ENCODE measurements around the gene BTNL2. TPM values are rescaled to one million over a fixed set of nuclear protein-coding genes. Genes with fewer than 3 reads are reported as not detected.

The BTNL2 gene
- total RNA-seq, 4 donors from 2014 or later: 3.6 to 3.8 TPM; not detected in 2

- no peak overlapping the region for H3K4me3 ChIP-seq
- H3K9me3 ChIP-seq: no peaks in the 10 kb centered on the region
- H3K36me3 ChIP-seq: no peaks in the 10 kb centered on the region
- peak; percentile 78 to 92 (median 91) for DNase-seq
- H3K4me1 ChIP-seq: peaks cover 0 to 17% (median 3%) of the 10 kb centered on the region in 4 donors
- H3K27me3 ChIP-seq: no peaks in the 10 kb centered on the region
- no peak overlapping the region for H3K27ac ChIP-seq
- peak; percentile 89 to 95 (median 91) for TF ChIP-seq CTCF (IDR thresholded peaks at IDR 0.05)
- no peak for TF ChIP-seq POLR2A (IDR thresholded peaks at IDR 0.05)
Observed at GRCh38 chr6:32413427-32414047, 6.6 kb upstream of the BTNL2 start.

DNA sequence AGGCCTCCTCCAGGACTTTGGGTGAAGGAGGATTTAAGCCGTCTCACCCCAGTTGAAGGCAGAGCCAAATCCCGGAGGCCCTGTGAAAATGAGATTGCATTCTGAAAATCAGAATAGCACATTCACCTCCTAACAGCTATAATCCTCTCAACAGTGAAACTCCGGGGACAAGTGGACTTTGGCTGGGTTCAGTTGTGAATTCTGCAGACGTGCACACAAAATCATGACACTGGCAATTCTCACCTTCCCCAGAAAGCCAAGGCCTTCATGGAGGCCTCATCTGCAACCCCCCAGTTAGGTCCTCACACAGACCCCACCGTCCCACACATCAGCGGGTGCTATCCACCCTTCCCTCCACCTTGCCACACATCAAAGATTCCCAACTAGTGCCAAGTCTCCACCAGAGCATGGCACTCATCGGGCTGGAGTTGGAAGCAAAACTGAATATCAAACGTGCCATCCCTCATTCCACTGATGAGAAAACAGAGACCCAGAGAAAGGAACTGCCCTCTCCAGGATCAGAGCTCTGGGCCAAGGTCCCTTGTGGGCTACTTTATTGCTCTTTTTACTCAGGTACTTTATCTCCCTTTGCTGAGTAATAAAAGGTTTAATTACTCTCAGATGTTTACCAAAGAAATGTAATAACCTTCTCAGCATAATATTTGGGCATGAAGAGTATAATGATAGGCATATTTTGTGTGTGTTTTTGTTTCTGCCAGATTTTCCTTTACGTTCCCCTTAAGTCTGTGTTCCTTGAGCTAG is 4.8 kb upstream of the BTNL2 start:
- peak overlapping the region in 3 of 4 donors; percentile 56 to 90 (median 83) for H3K27ac ChIP-seq
- TF ChIP-seq POLR2A (IDR thresholded peaks at IDR 0.05) (peak in 1 of 2 donors; percentile 16), CTCF (IDR thresholded peaks at IDR 0.05) (no peak)
- H3K27me3 ChIP-seq: no peaks in the 10 kb centered on the region
- peak overlapping the region in 2 of 4 donors; percentile 26 to 28 for H3K4me3 ChIP-seq
- no peaks in the 10 kb centered on the region for H3K9me3 ChIP-seq
- H3K4me1 ChIP-seq: peaks cover 0 to 17% (median 3%) of the 10 kb centered on the region in 4 donors
- no peaks in the 10 kb centered on the region for H3K36me3 ChIP-seq
- peak in 2 of 3 donors; percentile 56 to 63 for DNase-seq

- no peak for DNase-seq
- Histone ChIP-seq H3K27me3 (no peaks in the 10 kb centered on the region), H3K4me1 (peaks cover 0 to 17% (median 3%) of the 10 kb centered on the region in 4 donors), H3K27ac (peak overlapping the region in 3 of 4 donors; percentile 56 to 90 (median 83)), H3K36me3 (no peaks in the 10 kb centered on the region), H3K4me3 (peak overlapping the region in 1 of 4 donors; percentile 26), H3K9me3 (no peaks in the 10 kb centered on the region)
- no peak for TF ChIP-seq POLR2A (IDR thresholded peaks at IDR 0.05)
- no peak for TF ChIP-seq CTCF (IDR thresholded peaks at IDR 0.05)
Observed at GRCh38 chr6:32410906-32411305, 3.9 kb upstream of the BTNL2 start.

DNA sequence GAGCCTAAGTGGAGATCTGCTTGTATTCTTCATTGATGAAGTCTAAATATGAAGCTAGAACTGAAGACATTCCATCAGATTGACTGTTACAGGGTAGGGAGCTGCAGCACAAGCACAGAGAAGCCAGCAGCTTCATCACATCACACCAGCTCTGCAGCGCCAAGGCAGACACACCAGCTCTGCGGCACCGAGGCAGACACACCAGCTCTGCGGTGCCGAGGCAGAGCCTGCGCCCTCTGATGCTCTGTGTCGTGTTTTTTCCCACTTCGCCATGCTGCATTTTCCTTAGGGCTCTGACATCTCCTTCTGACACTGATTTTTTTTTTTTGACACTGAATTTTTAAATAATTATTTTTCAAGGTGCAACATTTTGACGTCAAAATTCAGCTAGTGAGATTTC is 784 bp downstream of the BTNL2 start:
- DNase-seq: no peak
- no peak overlapping the region for H3K27ac ChIP-seq
- H3K4me3 ChIP-seq: no peak overlapping the region
- no peak for TF ChIP-seq CTCF (IDR thresholded peaks at IDR 0.05)
- no peak for TF ChIP-seq POLR2A (IDR thresholded peaks at IDR 0.05)
- H3K4me1 ChIP-seq: no peaks in the 10 kb centered on the region
- H3K36me3 ChIP-seq: no peaks in the 10 kb centered on the region
- no peaks in the 10 kb centered on the region for H3K27me3 ChIP-seq
- no peaks in the 10 kb centered on the region for H3K9me3 ChIP-seq

DNA sequence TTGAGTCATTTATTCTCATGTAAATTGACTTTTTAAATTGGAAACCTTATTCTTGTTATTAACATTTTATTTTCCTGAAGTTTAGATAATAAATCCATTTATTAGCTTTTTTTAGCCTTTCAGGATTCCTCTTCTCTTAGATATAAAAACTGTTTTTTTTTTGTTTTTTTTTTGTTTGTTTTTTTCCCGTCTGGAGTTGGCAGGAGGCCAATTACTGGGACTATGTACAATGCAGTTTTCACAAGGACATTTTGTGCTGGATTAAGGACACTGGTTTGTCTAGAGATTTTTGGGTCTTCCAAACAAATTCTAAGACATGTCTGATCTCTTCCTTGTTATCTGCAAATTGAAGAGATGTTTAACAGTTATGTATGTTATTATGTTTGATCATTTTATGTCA is 1.3 kb downstream of the BTNL2 start:
- TF ChIP-seq CTCF (IDR thresholded peaks at IDR 0.05) (no peak), POLR2A (IDR thresholded peaks at IDR 0.05) (no peak)
- no peak for DNase-seq
- no peaks in the 10 kb centered on the region for H3K27me3 ChIP-seq
- H3K4me1 ChIP-seq: no peaks in the 10 kb centered on the region
- no peaks in the 10 kb centered on the region for H3K36me3 ChIP-seq
- H3K27ac ChIP-seq: no peak overlapping the region
- H3K9me3 ChIP-seq: no peaks in the 10 kb centered on the region
- no peak overlapping the region for H3K4me3 ChIP-seq
